Anterior cingulate cortex (tissue), 58 donors: ENCODE results near the gene AKT1.

ENCODE experiments used
- DNase-seq, 58 donors: peaks; one replicate each; lab custom pipeline; 2025; lab: John Stamatoyannopoulos, UW

The AKT1 gene

GRCh38 chr14:104800771-104801519 lies 5.4 kb upstream of the AKT1 start, which contains the start of gene ZBTB42:
ZBTB42 (plus strand) TSS chr14:104801101; CDS start chr14:104801198, 97 bp downstream.
- DNase-seq, result peak in 1 of 58 donors; percentile 28

- DNase-seq, result peak in 29 of 58 donors; percentile 15 to 63 (median 38)
Measured at GRCh38 chr14:104800015-104800770, 4.6 kb upstream of the AKT1 start.

GRCh38 chr14:104799244-104800014 lies 3.9 kb upstream of the AKT1 start:
- DNase-seq, result no peak

- no peak for DNase-seq
Measured at GRCh38 chr14:104798300-104799243, 3.0 kb upstream of the AKT1 start.

GRCh38 chr14:104797115-104798044 lies 1.8 kb upstream of the AKT1 start:
- no peak for DNase-seq

- no peak for DNase-seq
Measured at GRCh38 chr14:104796687-104797081, 1.1 kb upstream of the AKT1 start.

- DNase-seq, result peak in 17 of 58 donors; percentile 15 to 56 (median 35)
Measured at GRCh38 chr14:104795781-104796686, 486 bp upstream of the AKT1 start.

GRCh38 chr14:104794631-104794992 lies 936 bp downstream of the AKT1 start:
- DNase-seq, result no peak

GRCh38 chr14:104794099-104794498 lies 1.4 kb downstream of the AKT1 start:
- DNase-seq, result no peak

GRCh38 chr14:104793703-104793959 lies 1.9 kb downstream of the AKT1 start:
- DNase-seq, result no peak

- no peak for DNase-seq
Measured at GRCh38 chr14:104792945-104793702, 2.4 kb downstream of the AKT1 start.

- peak in 2 of 58 donors; percentile 28 to 40 for DNase-seq
Measured at GRCh38 chr14:104792101-104792884, 3.3 kb downstream of the AKT1 start.

- DNase-seq, result no peak
Measured at GRCh38 chr14:104791425-104791824, 4.1 kb downstream of the AKT1 start.

GRCh38 chr14:104789752-104790743 lies 5.5 kb downstream of the AKT1 start:
- no peak for DNase-seq
